ENCODE results near the gene ADK.
"Not testable (repeated sequence)": the region's sequence is repeated elsewhere in the genome, so short reads cannot be mapped to it uniquely, and the experiment has no call there.

ADK gene

DNA sequence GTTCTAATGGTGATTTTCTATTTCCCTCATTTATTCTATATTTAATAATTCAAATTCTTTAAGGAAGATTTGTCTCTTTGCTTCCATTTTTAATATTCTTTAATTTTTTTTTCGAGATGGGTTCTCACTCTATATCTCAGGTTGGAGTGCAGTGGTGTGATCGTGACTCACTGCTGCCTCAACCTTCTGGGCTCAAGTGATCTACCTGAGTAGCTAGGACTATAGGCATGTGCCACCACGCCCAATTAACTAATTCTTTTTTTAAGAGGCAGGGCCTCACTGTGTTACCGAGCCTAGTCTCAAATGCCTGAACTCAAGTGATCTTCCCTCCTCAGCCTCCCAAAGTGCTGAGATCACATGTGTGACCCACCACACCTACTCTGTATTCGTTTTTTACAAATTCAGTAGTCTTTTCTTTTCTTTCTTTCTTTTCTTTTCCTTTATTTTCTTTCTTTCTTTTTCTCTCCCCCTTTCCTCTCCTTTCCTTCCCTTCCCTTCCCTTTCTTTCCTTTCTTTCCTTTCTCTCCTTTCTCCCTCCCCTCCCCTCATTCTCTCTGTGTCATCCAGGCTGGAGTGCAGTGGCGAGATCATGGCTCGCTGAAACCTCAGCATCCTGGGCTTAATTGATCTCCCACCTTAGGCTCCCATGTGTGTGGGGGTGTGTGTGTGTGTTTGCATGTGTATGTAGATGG lies 323.1 kb downstream of the ADK start:
- no peak for DNase-seq (ENCODE audit: extremely low read depth in 1 of 2, low read depth in 1 of 2)

DNA sequence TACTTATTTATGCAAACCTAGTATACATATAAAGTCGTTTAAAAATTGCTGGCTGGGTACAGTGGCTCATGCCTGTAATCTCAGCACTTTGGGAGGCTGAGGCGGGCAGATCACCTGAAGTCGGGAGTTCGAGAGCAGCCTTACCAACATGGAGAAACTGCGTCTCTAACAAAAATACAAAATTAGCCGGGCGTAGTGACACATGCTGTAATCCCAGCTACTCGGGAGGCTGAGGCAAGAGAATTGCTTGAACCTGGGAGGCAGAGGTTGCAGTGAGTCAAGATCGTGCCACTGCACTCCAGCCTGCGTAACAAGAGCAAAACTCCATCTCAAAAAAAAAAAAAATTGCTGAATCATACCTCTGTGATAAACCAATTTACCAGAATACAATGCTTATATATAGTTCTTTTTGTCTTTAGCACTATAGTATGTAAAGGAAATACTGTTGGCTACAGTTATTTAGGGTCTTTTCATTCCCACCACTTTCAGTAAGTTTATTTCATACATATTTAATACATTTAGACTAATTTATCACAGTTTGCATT lies 325.2 kb downstream of the ADK start:
- not testable (repeated sequence) for DNase-seq (ENCODE audit: extremely low read depth in 1 of 2, low read depth in 1 of 2)

DNA sequence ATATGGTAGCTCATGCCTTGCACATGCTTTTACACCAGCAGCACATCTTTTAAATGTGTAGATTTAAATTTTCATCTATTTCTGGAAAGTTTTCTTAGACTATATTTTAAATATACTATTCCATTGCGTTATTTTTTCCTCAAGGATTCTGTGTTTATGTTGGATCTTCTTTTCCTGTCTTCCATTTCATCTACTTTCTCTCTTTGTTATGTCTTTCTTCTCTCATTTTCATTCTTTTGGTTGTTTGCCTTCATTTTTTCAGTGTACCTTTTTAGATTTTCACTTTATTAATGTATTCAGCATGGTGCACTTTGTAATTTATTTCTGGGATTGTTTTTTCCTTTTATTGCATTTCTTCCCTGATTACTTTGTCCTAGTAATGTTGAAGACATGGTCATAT lies 329.8 kb downstream of the ADK start:
- no peak for DNase-seq (ENCODE audit: extremely low read depth in 1 of 2, low read depth in 1 of 2)

DNA sequence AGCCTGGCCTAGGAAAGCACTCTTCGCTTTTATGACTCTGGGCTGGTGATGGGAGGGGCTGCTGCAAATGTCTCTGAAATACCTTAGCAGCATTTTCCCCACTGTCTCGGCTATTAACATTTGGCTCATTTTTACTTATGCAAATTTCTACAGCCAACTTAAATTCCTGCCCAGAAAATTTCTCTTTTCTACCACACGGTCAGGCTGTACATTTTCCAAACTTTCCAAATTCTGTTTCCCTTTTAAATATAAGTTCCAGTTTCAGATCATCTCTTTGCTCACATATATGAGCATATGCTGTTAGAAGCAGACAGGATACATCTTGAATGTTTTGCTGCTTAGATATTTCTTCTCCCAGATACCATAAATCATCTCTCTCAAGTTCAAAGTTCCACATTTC lies 332.3 kb downstream of the ADK start:
- DNase-seq (ENCODE audit: extremely low read depth in 1 of 2, low read depth in 1 of 2), result no peak

DNA sequence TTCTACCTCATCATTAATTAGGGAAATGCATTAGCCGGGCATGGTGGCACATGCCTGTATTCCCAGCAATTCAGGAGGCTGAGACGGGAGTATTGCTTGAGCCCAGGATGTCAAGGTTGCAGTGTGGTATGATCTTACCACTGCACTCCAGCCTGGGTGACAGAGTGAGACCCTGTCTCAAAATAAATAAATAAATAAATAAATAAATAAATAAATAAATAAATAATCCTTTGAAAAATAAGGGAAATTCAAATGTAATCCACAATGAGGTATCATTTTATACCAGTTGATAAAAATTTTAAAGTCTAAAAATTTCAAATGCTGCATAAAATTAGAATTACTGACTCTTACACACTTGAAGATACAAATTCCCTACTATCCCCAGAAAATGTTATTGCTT lies 334.3 kb downstream of the ADK start:
- no peak for DNase-seq (ENCODE audit: extremely low read depth in 1 of 2, low read depth in 1 of 2)

DNA sequence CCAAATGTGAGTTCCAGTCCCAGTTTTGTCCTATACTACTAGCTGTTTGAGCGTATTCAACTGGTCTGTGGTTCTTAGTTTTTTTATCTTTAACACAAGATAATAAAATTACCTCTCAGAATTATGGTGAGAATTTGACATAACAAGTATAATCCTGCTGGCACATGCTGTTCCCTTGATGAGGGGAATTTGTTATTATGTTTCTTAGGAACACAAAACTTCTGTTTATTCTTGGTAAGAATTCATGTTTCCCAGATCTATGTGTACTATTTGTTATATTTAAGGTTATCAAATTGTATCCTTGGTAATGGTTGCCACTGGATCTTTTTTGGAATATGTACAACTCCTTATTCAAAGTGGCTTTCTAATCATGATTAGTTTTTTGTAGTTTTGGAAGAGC lies 335.6 kb downstream of the ADK start:
- DNase-seq (ENCODE audit: extremely low read depth in 1 of 2, low read depth in 1 of 2), result no peak

DNA sequence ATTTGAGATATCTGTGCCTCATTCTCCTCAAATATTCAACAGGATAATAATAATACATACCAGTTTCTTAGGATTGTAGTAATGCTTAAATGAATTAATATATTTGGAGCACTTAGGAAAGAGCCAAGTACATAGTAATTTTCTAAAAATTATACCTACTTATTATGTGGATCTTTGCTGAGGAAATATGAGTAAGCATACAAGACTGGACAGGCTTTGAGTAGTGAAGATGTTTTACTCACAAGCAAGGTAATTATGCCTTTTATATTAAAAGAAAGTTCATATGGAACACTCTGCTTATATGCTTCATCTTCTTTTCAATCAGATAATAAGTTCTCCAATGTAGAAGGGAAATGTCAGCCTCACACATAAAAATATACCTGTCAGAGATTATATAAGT lies 337.9 kb downstream of the ADK start:
- no peak for DNase-seq (ENCODE audit: extremely low read depth in 1 of 2, low read depth in 1 of 2)

DNA sequence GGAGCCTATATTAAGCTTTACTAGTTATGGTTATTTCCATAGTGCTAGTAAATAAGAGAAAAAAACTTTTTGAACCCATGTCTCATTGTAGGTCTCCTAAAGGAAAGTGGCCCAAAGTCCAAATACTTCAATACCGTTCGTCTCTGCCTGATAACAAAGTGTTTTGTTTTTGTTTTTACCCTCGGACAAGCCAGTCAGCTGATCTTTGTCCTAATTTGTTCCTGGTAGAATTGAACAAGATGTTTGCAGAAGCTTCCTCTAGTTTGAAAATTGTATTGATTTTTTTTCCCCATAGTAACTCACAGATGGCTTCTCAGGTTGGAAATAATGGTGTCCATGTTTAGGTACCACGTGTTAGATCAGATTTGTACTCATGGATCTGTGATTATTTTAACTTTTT lies 339.5 kb downstream of the ADK start:
- no peak for DNase-seq (ENCODE audit: extremely low read depth in 1 of 2, low read depth in 1 of 2)

DNA sequence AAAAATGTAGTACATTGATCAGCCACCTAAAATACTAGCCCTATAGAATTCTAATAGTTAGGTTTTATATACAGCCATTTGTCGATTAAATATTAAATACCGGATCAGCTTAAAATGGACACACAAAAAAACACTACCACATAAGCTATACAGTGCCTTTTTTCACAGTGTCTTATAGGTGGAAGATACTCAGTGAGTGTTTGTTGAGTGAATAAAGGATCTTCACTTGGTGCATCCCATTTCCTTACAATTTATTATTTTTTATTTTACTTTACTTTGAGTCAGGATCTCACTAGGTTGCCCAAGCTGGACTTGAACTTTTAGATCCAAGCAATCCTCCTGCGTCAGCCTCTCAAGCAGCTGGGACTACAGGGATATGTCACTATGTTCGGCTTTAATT lies 340.0 kb downstream of the ADK start:
- no peak for DNase-seq (ENCODE audit: extremely low read depth in 1 of 2, low read depth in 1 of 2)

DNA sequence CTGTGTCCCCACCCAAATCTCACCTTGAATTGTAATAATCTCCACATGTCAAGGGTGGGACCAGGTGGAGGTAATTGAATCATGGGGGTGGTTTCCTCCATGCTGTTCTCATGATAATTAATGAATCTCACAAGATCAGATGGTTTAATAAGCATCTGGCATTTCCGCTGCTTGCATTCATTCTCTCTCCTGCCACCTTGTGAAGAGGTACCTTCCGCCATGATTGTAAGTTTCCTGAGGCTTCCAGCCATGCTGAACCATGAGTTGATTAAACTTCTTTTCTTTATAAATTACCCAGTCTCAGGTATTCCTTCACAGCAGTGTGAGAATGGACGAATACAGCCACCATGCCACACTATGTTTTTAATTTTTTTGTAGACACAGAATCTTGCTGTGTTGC lies 345.3 kb downstream of the ADK start:
- not testable (repeated sequence) for DNase-seq (ENCODE audit: extremely low read depth in 1 of 2, low read depth in 1 of 2)

DNA sequence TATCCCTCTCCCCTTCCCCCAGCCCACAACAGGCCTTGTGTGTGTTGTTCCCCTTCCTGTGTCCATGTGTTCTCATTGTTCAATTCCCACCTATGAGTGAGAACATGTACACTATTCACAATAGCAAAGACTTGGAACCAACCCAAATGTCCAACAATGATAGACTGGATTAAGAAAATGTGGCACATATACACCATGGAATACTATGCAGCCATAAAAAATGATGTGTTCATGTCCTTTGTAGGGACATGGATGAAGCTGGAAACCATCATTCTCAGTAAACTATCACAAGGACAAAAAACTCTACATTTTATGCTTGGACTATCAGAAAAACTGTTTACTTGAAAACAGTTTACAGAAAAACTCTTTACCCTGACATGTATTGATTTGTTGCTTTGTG lies 347.6 kb downstream of the ADK start:
- not testable (repeated sequence) for DNase-seq (ENCODE audit: extremely low read depth in 1 of 2, low read depth in 1 of 2)

DNA sequence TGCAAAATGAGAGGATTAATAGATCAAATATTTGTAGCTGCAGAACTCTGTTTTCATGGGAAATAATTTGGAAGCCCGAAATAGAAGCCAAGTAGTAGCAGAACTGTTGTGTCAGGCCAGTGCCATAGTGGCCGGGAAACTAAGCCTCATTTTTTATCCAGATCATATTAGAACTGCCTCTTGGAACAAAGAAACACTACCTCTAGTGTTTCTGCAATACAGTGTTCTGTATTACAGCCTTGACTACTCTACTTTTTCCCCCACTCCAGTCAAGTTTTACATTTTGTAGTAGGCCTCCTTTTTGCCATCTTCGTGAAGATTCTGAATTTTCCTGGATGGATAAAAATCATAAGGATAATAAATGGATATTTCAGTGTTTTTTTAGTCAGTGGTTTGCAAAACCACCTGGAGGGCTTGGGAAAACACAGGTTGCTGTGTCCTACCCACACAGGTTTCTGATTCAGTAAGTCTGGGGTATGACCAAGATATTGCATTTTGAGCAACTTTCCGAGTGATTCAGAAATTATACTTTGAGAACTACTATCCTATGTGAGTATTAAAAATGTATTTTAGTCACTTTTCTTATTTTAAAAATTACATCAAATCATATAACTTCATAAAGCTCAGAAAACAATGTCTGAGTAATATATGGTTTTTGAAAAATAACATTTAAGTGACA lies 349.1 kb downstream of the ADK start:
- DNase-seq (ENCODE audit: extremely low read depth in 1 of 2, low read depth in 1 of 2), result no peak

DNA sequence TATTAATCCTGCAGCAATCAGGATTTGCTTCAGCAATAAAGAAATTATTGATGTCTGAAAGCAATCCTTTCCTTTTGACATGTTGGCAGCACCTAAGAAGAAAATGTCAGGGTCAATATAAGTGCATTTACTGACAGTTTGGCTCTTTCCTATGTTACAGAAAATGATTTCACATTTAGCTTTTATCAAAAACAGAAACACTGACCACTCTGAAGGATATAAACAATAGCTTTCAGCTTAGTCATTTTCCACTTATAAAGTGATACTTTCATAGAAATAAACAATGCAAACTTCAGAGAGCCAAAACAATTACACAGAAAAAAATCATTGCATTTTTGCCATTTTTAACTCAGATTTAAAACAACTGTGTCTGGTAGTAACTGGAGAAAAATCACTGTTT lies 349.8 kb downstream of the ADK start:
- DNase-seq (ENCODE audit: extremely low read depth in 1 of 2, low read depth in 1 of 2), result no peak

DNA sequence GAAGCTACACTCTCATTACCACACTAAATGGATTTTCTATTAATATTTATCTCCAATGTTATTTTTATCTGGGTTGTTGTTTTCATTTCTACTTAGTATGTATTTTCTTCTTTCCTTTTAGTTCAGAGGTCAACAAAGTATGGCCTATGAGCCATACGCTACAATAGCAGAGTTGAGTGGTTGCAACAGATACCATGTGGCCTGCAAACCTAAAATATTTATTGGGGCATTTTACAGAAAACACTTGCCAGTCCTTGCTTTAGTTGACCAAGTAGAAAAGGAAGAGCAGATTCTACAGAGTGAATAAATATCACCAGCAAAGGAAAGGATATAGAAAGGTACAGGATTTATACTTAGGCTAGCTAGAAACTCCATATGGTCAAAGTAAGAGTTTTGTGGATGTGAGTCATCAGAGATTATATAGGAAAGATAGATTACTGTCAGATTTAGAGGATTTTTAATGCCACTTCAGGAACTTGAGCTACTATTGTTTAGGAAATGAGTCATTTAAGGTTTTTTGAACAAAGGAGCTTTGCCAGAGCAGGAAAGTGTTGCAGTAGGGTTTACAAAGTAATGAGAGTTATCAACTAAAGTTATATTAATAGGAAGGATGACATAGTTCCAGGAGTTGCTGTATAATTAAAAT lies 352.1 kb downstream of the ADK start:
- no peak for DNase-seq (ENCODE audit: extremely low read depth in 1 of 2, low read depth in 1 of 2)

DNA sequence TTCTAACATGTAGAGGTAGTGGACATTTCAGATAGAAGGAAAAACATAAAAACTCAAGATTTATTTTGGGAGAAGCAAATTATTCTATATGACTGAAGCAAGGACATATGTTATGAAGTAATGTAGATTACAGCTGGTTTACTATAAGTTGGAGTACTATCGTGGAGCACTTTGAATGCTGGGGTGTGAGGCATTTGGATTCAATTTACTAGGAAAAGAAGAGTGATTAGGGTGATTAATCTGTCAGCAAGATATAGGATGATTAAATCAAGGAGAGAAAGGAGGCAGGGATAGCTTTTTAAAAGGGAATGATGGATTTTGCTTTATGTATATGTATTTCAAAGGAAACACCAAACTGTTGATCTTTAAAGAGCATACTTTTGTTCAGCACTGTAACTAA lies 356.9 kb downstream of the ADK start:
- no peak for DNase-seq (ENCODE audit: extremely low read depth in 1 of 2, low read depth in 1 of 2)

DNA sequence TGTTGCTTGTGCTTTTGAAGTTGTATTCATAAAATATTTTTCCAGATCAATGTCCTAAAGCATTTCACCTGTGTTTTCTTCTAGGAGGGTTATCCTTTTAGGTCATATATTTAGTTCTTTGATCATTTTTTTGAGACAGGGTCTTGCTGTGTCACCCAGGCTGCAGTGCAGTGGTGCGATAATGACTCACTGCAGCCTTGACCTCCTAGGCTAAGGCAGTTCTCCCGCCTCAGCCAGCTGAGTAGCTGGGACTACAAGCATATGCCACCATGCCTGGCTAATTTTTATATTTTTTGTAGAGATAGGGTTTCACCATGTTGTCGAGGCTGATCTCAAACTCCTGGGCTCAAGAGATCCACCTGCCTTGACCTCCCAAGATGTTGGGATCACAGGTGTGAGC lies 359.6 kb downstream of the ADK start:
- no peak for DNase-seq (ENCODE audit: extremely low read depth in 1 of 2, low read depth in 1 of 2)

DNA sequence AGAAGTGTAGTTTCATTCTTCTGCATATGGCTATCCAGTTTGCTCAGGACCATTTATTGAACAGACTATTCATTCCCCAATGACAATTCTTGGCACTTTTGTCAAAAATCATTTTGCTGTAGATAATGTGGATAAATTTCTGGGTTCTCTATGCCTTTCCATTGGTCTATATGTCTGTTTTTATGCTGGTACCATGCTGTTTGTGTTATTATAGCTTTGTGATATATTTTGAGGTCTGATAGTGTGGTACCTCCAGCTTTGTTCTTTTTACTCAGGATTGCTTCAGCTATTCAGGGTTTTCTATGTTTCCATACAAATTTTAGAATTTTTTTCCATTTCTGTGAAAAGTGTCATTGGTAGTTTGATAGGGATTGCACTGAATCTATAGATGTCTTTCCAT lies 360.0 kb downstream of the ADK start:
- no peak for DNase-seq (ENCODE audit: extremely low read depth in 1 of 2, low read depth in 1 of 2)

DNA sequence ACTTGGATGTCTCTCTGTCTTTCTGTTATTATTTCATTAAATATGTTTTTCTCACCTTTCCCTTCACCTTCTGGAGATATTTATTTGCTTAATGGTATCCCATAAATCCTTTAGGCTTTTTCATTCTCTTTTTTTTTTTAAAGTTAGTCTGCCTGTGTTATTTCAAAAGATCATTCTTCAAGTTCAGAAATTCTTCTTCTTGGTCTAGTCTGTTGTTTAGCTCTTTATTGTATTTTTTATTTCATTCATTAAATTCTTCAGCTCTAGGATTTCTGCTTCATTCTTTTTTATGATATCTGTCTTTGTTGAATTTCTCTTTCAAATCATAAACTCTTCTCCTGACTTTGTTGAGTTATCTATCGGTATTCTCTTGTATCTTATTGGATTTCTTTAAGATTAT lies 363.3 kb downstream of the ADK start:
- no peak for DNase-seq (ENCODE audit: extremely low read depth in 1 of 2, low read depth in 1 of 2)

DNA sequence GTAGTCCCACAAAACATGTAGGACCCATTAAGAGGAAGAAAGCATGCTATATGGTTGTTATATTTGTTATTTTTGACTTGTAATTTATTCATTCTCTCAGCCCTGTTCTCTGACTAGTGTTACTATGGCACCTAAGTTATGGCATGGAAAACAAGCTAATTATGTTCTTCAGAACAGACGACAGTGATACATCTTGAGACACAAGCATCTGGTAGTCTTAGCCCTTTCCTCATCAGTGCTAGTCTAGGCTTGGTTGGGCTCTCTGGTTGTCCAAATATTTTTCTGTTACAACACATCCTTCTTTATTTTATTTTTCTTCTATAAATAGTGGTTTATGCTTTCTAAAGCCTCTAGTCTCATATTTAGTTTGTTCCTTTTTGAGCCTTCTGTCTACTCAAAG lies 367.0 kb downstream of the ADK start:
- no peak for DNase-seq (ENCODE audit: extremely low read depth in 1 of 2, low read depth in 1 of 2)

DNA sequence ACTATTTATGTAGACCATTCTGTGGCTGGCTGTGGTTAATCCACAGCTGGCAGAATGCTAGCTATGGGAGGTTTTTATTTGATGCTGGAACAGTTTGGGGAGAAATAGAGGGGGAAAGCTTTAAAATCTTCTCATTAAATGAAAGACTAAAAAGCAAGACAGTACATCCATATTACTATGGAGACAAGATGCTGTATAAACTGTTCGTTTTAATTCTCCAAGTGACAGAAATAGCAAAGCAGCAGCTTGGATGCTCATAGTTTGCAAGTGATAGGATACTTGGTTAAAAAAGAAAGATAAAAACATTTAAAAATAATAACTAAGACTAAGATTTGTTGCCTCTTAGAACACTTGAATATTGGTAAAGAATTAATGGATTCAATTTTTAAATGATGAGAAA lies 370.5 kb downstream of the ADK start:
- DNase-seq (ENCODE audit: extremely low read depth in 1 of 2, low read depth in 1 of 2), result no peak

DNA sequence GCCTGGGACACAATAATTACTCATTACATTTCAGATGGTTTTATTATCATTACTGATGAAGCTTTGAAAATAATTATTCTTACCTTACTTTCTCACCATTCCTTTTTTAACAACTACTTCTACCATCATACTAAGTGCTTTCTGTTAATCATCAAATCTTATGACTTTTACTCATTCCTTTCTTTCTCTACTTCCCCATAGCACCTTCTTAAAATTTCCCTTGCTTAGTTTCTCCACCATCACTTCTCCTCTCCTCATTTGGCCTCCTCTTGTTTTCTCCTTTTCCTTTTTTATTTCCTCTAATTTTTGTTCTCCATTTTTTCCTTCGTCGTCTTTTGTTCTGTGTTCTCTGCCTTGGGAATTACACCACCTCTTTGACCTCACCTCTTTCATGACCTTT lies 372.2 kb downstream of the ADK start:
- no peak for DNase-seq (ENCODE audit: extremely low read depth in 1 of 2, low read depth in 1 of 2)

DNA sequence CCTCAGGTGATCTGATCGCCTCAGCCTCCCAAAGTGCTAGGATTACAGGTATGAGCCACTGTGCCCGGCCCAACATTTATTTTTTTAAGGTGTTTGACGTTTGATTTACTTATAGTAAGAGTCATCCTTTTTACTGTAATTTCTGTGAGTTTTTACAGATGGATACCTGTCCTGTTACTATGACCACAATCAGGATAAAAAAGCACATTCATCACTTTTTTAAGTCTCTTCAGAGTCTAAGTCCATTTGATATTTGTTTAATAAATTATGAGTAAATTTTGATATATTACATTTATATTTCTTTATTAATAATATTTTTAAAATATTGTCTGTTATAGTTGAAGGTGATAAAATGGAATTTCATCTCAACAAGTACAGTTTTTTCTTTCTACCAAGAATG lies 374.9 kb downstream of the ADK start:
- no peak for DNase-seq (ENCODE audit: extremely low read depth in 1 of 2, low read depth in 1 of 2)

Data from activated CD8-positive, alpha-beta memory T cell treated with anti-CD3 and anti-CD28 coated beads for 1 hour (primary cell).